Dermis blood vessel endothelial cell (primary cell): ENCODE results near the gene OR7A17. TPM values are rescaled to one million over a fixed set of nuclear protein-coding genes. Genes with fewer than 3 reads are reported as not detected.
A peak's percentile ranks its signal among the peaks of the same experiment; 100 is the strongest.

Source experiments
- DNase-seq: peaks from one replicate; pipeline ENCODE4 v3.0.0; 2010
- total RNA-seq: library from RNA; depleted of rRNA; stranded (reverse); fragments of >200 nt; gene quantifications from 2 replicates; pipeline ENCODE4 v1.2.3, GENCODE V29; 2014

OR7A17 gene
- not detected in 2 replicates for total RNA-seq

DNA sequence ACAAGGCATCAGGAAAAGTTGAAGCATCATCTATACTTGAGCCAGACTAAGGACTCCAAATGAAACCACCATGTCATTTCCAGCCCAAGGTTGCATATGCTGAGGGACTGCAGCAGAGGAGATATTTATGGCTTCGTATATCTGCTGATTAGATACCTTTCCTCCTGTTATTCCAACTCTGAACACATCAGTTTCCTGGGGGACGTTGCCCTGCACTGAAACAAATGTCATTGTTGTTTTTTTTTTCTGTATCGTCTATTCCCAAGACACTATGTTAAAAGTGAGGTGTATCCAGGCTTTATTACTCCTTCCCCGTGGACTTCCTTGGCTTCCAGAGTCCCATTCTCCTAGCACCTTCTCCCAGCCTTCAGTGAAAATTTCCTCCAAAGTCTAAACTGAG is at the start of gene OR7A17:
Gene OR7A17 (minus strand): TSS at position 101 of the 400 bp plus-strand sequence. CDS start 4,777 bp downstream, outside the sequence.
- DNase-seq = no peak

DNA sequence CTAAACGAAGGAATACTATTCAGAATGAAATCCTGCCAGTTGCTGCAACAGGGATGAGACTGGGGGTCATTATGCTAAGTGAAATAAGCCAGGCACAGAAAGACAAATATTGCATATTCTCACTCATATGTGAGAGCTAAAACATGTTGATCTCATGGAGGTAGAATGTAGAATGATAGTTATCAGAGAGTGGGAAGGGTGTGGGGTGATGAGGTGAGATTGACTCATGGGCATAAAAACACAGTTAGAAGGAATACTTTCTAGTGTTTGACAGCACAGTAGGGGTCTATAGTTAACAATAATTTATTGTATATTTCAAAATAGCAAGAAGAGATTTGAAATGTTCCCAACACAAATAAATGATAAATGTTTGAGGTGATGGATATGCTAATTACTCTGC is 47.6 kb upstream of the OR7A17 start:
- no peak for DNase-seq

DNA sequence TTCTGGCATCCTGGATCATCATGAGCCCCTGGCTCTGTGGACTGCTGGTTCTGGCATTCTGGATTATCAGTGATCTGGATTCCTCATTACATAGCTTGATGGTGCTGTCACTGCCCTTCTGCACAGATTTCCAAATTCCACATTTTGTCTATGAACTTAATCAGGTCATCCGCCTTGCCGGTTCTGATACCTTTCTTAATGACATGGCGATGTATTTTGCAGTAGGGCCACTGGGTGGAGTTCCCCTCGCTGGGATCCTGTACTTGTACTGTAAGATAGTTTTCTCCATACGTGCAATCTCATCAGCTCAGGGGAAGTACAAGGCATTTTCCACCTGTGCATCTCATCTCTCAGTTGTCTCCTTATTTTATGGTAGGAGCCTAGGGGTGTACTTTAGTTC is 30.9 kb upstream of the OR7A17 start:
- no peak for DNase-seq

DNA sequence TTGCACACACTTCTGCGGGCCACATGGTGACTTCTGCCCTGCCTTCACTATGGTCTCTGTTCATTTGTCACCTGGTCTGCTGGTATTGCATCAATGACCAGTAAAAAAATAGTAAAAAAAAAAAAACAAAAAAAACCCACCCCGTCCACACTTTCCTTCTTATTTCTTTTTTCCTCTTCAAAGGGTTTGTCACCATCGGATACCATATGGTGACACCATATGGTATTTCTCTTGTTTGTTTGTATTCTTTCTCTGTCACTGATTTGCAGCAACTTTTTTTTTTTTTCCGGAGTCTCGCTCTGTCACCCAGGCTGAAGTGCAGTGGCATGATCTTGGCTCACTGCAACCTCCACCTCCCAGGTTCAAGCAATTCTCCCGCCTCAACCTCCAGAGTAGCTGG is 29.2 kb upstream of the OR7A17 start:
- DNase-seq = no peak

DNA sequence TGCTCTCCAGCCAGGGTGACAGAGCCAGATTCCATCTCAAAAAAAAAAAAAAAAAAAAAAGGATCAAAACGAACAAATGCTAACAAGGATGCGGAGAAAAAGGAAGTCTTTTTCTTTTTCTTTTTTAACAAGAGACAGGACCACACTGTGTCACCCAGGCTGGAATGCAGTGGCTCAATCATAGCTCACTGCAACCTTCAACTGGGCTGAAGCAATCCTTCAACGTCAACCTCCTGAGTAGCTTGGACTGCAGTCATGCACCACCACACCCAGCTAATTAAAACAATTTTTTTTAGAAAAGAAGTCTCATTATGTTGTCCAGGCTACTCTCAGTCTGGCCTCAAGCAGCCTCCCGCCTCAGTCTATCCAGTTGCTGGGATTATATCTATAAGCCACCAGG is 20.8 kb upstream of the OR7A17 start:
- no peak for DNase-seq

DNA sequence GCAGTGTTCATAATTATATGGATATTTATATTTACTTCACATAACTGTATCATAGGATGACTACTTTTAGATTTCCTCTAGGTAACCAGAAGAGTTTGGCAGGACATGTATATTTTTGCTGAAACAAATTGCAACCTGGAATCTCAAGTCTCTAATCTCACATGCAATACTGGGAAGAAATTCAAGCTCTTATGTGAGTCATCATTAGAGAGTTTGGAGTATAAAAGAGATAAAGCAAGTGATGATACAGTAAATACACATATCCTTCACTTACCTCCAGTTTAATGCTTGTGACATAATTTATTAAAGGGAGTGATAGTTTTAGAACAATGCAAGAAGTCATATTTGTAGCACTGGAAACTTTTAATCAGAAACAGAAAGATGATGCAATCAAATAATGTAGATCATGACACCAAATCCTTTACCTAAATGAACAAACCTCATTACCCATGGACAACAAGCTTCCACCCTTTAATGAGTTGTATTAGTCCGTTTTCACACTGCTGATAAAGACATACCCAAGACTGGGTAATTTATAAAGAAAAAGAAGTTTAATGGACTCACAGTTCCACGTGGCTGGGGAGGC is 15.8 kb upstream of the OR7A17 start:
- DNase-seq = no peak

DNA sequence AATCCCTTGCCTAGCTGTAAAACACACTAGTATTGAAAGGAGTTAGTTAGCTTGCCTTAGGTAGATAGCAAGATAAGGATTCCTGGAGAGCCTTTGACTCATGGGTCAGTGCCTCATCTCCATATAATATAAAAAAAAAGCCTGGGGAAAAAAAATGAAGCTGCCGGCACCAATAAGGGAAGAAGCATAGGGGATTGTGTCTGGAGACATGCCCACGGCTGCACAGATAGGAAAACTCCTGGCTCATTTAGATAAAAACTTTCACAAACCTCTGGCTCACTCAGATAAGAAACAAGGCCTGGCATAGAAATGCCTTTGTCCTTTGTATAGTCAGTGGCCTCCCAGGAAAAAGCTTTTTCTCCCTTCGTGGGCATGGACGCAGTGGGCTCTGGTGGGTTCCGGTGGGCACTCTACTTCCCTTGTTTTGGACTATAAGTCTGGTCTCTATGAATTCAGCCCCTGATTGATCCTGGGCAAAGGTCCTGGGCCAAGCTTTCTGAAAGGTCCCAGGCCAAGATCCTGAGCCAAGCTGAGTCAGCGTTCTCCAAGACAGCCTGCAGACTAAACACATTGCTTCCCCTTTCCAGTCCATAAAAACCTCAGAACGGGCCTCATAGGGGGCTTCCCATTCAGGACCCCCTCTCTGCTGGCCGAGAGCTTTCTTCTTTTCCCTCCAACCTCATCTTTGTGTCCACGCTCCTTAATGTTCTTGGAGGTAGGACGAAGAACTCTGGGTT is 4.9 kb upstream of the OR7A17 start:
- no peak for DNase-seq

DNA sequence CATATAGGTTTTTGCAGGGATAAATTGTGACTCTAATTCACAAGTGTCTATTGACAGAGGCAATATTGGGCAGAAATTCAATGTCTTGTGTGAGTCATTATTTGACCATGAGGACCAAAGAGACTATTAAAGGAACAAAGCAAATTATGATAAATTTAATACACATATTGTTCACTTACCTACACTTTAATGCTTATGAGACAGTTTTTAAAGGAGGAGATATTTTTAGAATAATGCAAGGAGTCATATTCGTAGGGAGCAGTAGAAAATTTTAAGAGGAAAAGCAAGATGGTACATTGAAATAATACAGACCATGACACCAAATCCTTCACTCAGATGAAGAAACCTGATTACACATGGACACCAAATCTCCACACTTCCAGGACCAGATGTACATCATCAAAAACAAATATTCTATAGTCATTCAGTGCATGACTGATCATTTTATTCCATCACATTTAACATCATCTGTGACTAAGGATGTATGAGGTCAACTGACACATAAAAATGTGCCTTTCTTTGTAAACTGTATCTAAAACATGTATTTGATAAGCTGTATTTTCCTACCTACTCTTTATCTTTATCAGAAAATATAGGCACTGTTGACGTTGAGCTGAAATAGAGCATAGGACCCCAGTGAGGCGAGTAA is 4.2 kb upstream of the OR7A17 start:
- no peak for DNase-seq

DNA sequence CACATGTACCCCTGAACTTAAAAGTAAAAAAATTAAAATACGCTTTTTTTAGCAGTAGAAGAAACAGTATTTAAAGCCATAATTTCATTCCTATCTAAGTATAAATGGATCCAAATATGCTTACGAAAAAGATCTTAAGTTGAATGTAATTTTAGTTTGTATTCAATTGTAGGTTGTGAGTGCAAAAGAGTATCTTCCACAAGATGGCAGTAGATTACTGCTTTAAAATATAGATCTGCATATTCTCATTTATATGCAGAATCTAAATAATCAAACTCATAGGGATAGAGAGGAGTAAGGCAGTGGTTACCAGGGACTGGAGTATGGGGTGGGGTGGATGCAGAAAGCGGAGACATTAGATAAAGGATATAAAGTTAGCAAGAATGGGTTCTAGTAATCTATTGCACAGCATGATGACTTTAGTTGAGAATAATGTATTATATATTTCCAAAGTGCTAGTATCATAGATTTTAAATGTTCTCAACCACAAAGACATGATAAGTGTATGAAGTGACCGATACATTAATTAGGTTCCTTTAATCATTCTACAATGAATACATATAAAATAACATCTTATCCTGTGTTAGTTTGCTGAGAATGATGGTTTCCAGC is 14.2 kb downstream of the OR7A17 start:
- DNase-seq = peak; percentile 35

DNA sequence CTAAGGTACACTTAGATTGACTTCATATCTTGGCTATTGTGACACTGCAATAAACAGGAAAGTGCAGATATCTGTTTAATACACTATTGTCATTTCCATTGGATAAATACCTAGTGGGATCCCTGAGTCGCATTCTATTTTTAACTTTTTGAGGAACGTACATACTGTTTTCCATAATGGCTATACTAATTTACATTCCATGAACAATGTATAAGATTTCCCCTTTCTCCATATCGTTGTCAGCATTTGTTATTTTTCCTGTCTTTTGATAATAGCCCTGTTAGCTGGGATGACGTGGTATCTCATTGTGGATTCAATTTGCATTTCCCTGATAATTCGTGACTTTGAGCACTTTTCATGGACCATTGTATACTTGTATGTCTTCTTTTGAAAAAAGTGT is 17.4 kb downstream of the OR7A17 start:
- no peak for DNase-seq

DNA sequence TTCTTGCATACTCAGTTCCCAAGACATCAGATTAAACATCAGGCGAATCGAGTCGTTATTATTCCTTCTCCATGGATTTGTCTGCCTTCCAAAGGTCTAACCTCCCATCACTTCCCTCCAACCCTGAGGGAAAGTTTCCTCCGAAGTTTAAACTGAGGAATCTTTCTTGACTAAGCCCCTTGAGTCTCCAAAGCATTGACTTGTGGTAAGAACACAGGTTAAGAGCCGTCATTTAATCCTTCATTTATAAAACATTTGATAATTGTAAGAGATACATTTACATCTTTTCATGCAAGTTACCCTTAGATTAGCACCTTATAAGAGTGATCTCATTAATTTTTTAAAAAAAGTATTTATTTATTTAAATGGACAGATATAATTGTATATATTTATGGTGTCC is 37.1 kb downstream of the OR7A17 start, which contains the start of gene OR7A10:
Gene OR7A10 (minus strand): TSS at position 101 of the 400 bp plus-strand sequence. CDS start 7,045 bp downstream, outside the sequence.
- no peak for DNase-seq

DNA sequence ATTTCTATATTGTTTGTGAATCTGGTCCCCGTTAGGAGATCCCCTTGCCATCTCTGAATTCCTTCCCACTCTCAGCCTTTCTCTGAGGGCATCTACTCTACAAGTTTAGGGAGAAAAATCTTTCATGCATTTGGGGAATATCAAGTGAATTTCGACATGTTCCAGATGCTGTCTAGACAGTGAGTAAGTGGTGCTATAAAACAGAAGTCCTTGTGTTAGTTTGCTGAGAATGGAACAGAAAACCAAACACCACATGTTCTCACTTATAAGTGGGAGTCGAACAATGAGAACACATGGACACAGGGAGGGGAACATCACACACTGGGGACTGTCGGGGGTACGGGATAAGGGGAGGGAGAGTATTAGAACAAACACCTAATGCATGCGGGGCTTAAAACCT is 42.4 kb downstream of the OR7A17 start:
- no peak for DNase-seq

DNA sequence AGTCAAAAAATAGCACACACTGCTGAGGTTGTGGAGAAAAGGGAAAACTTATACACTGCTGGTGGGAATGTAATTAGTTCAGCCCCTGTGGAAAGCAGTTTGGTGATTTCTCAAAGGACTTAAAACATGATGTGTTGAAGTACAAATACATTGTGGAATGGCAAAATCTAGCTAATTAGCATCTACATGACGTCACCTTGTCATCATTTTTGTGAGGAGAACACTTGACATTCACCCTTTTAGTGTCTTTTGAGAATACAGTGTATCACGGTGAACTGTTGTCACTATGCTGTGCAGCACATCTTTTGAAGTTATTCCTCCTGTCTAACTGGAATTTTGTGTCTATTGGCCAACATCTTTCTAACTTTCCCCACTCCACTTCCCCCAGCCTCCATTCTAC is 42.8 kb downstream of the OR7A17 start:
- DNase-seq = no peak

DNA sequence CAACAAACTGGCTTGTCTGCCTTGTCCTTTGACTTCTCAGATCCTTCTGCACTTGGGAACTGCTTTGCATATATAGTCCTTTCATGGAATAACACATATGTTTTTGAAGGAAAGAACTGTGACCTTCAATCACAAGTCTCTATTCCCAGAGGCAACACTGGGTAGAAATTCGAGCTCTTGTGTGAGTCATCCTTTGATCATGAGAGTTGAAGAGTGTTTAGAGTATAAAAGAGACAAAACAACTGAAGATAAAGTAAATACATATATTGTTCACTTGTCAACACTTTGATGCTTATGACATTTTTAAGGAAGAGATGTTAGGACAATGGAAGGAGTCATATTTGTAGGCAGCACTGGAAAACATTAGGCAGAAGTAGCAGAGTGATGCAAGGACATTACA is 45.7 kb downstream of the OR7A17 start:
- no peak for DNase-seq

DNA sequence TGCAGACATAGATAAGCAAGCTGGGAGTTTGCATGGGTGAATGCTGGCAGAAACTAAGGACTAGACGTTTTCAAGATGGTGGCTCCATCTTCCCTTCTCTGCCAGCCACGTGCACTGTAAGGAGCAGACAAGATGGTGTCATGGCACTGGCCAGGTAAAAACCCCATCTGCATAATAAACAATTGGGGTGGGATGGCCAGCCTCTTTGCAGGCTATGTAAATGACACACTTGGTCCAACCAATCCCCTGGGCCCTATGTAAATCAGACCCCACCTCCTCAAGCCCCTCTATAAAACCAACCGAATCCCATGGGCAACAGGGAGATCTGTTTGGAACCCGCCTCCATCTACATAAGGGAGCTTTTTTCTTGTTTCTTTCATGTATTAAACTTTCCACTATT is 48.5 kb downstream of the OR7A17 start:
- no peak for DNase-seq

DNA sequence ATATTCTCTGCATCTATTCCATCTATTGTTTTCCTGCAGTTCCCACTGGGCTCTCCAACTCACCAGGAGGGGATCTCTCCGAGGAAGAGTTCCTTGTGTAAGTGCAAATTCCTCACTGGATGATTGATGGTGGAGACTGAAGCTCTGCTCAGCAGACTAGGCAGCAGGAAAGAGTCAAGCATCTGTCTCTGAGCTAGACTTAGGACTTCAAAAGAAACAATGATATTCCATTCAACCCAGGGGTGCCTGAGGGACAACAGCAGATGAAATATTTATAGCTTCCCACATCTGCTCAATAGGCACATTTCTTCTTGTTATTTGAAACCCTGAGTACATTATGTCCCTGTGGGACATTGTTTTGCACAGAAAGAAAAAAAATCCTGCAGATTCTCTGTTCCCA is 50.9 kb downstream of the OR7A17 start, which contains the start of the genes OR7A5 and OR7C1:
Gene OR7A5 (minus strand): TSS at position 175 of the 400 bp plus-strand sequence. CDS start 6,944 bp downstream, outside the sequence.
Gene OR7C1 (minus strand): TSS at position 175 of the 400 bp plus-strand sequence. CDS start 35,049 bp downstream, outside the sequence.
- no peak for DNase-seq

DNA sequence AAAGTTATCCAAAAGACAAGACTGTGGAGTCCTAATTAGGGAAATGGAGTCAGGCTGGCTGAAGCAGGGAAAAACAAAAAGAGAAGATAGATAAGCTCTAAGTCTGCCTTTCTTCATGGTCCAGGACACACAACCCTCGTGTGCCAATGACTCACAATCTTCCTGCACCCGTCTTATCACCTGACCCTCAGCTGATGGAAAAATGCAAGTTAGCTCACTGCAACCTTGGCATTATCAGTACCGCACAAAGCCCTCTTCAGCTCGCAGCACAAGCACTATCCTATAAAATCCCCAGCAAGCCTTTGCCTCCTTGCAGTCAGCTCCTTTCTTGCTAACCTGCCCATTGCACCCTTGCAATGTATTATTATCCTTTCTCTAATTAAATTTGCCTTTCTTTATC is 55.2 kb downstream of the OR7A17 start:
- no peak for DNase-seq

Other genes starting within 250 kb of the OR7A17 start
- gene ADGRE3, start 211.3 kb downstream of the OR7A17 start, total RNA-seq = not detected in 2 replicates
- 6.6 and 16.2 TPM in 2 replicates for gene ZNF333, start 196.1 kb downstream of the OR7A17 start, total RNA-seq
- 0.09 and 0.17 TPM in 2 replicates for gene ADGRE2, start 107.6 kb downstream of the OR7A17 start, total RNA-seq
- gene OR7A5, start 50.9 kb downstream of the OR7A17 start, total RNA-seq = not detected in 2 replicates
- not detected in 2 replicates for gene OR7C1, start 50.9 kb downstream of the OR7A17 start, total RNA-seq
- gene OR7A10, start 37.2 kb downstream of the OR7A17 start, total RNA-seq = not detected in 2 replicates
- gene OR7C2, start 55.4 kb upstream of the OR7A17 start, total RNA-seq = not detected in 2 replicates
- gene SLC1A6, start 93.7 kb upstream of the OR7A17 start, total RNA-seq = not detected in 2 replicates
- gene CASP14, start 163.3 kb upstream of the OR7A17 start, total RNA-seq = not detected in 2 replicates
- not detected in 2 replicates for gene OR1I1, start 196.1 kb upstream of the OR7A17 start, total RNA-seq
- gene SYDE1, start 221.3 kb upstream of the OR7A17 start, total RNA-seq = 22.5 and 22.6 TPM in 2 replicates